A673 (cell line): ENCODE results near the gene GSTT4. TPM values are rescaled to one million over a fixed set of nuclear protein-coding genes. Genes with fewer than 3 reads are reported as not detected.
"Not testable (repeated sequence)": the region's sequence is repeated elsewhere in the genome, so short reads cannot be mapped to it uniquely, and the experiment has no call there.

Experiments
- BruUV-seq: library from RNA; stranded (reverse); fragments of 400-500 nt; replicated peaks from 2 replicates; lab custom pipeline; 2021; lab: Mats Ljungman, UMichigan
- CTCF ChIA-PET: fragments of 300-600 bp; sonication (Branson Sonifier 250); formaldehyde crosslinking; loops from one replicate; lab custom pipeline; 2022; ENCODE audit warnings: antibody characterized with exemption; lab: Charles Lee
- POLR2A ChIA-PET: fragments of 300-600 bp; sonication (Branson Sonifier 250); formaldehyde crosslinking; loops from one replicate; lab custom pipeline; 2022; ENCODE audit warnings: antibody characterized with exemption; ENCODE audit not compliant: low non-redundant PET; lab: Charles Lee
- DNase-seq: peaks from one replicate; pipeline ENCODE4 v3.0.0-alpha.2; 2015; ENCODE audit warnings: low spot score
- H3K27ac ChIP-seq: fragments of 200-600 bp; sonication (generic); 2 replicates; pipeline ENCODE4 v1.5.1; 2016; ENCODE audit warnings: mixed run types, low read depth, mild to moderate bottlenecking, mixed read lengths, antibody characterized with exemption, low read length; ENCODE audit not compliant: poor library complexity, severe bottlenecking
- H3K27me3 ChIP-seq: fragments of 200-600 bp; sonication (generic); replicated peaks from 2 replicates; pipeline ENCODE4 v1.6.1; 2017; ENCODE audit warnings: mixed run types, low read depth, mild to moderate bottlenecking, mixed read lengths, antibody characterized with exemption, low read length; ENCODE audit not compliant: insufficient read depth, poor library complexity
- H3K36me3 ChIP-seq: fragments of 200-600 bp; sonication (generic); 2 replicates; pipeline ENCODE4 v1.6.1; 2016; ENCODE audit warnings: mixed run types, mild to moderate bottlenecking, mixed read lengths, antibody characterized with exemption, low read length; ENCODE audit not compliant: insufficient read depth, poor library complexity, severe bottlenecking
- H3K4me1 ChIP-seq: fragments of 200-600 bp; sonication (generic); 2 replicates; pipeline ENCODE4 v1.6.1; 2017; ENCODE audit warnings: mixed run types, mild to moderate bottlenecking, mixed read lengths, antibody characterized with exemption, low read length; ENCODE audit not compliant: insufficient read depth, poor library complexity, severe bottlenecking
- H3K4me3 ChIP-seq: fragments of 200-600 bp; sonication (generic); 2 replicates; pipeline ENCODE4 v1.5.1; 2016; ENCODE audit warnings: low read depth, mixed run types, mild to moderate bottlenecking, mixed read lengths, low read length; ENCODE audit not compliant: poor library complexity, severe bottlenecking
- H3K9me3 ChIP-seq: fragments of 200-600 bp; sonication (generic); 2 replicates; pipeline ENCODE4 v1.6.1; 2016; ENCODE audit warnings: mixed run types, low read depth, mild to moderate bottlenecking, mixed read lengths, antibody characterized with exemption, low read length; ENCODE audit not compliant: poor library complexity, severe bottlenecking
- intact Hi-C: fragments of 100-400 bp; cut with micrococcal nuclease; formaldehyde crosslinking; loops from one replicate; pipeline ENCODE4 v1.10.0; 2022; ENCODE audit not compliant: unreplicated experiment
- total RNA-seq: library from RNA; stranded (reverse); gene quantifications from 2 replicates; pipeline ENCODE4 v1.2.3, GENCODE V29; 2021

GSTT4 gene
- total RNA-seq, 1 experiment from 2014 or later, result not detected

GRCh38 chr22:23951383-23951782 lies 53.9 kb downstream of the GSTT4 start:
- H3K9me3 ChIP-seq, POLR2A ChIA-PET, H3K27ac ChIP-seq, DNase-seq, H3K4me1 ChIP-seq, BruUV-seq, H3K27me3 ChIP-seq, H3K4me3 ChIP-seq, H3K36me3 ChIP-seq, CTCF ChIA-PET: not testable (repeated sequence)
- intact Hi-C loops, result loop anchor here (10.0 kb wide), 1 partner anchor 223 kb away; no protein-coding TSS in a partner anchor

- H3K27ac ChIP-seq, H3K9me3 ChIP-seq, BruUV-seq, H3K27me3 ChIP-seq, CTCF ChIA-PET, DNase-seq, H3K36me3 ChIP-seq, H3K4me1 ChIP-seq, H3K4me3 ChIP-seq, POLR2A ChIA-PET: not testable (repeated sequence)
- intact Hi-C loops, result loop anchor here (10.0 kb wide), 1 partner anchor 225 kb away; no protein-coding TSS in a partner anchor
These were observed 55.5 kb downstream of the GSTT4 start for GRCh38 chr22:23949764-23950163.

Other genes with a start within 250 kb of the GSTT4 start
- 2.0 and 2.2 TPM in 2 replicates for gene C22orf15, start 242.5 kb downstream of the GSTT4 start, total RNA-seq
- gene CHCHD10, start 237.5 kb downstream of the GSTT4 start, total RNA-seq, result 117 and 128 TPM in 2 replicates
- 5.1 and 6.8 TPM in 2 replicates for gene MMP11, start 232.6 kb downstream of the GSTT4 start, total RNA-seq
- 172 and 176 TPM in 2 replicates for gene SMARCB1, start 218.5 kb downstream of the GSTT4 start, total RNA-seq
- gene DERL3, start 166.4 kb downstream of the GSTT4 start, total RNA-seq, result 1.5 and 2.0 TPM in 2 replicates
- 4.9 and 6.2 TPM in 2 replicates for gene SLC2A11, start 147.6 kb downstream of the GSTT4 start, total RNA-seq
- 802 and 864 TPM in 2 replicates for gene MIF, start 111.1 kb downstream of the GSTT4 start, total RNA-seq
- 0.54 and 0.76 TPM in 2 replicates for gene GSTT2B, start 44.3 kb downstream of the GSTT4 start, total RNA-seq
- not detected in 2 replicates for gene DDTL, start 38.6 kb downstream of the GSTT4 start, total RNA-seq
- gene DDT, start 31.0 kb downstream of the GSTT4 start, total RNA-seq, result 102 and 108 TPM in 2 replicates
- not detected in 2 replicates for gene GSTT2, start 25.3 kb downstream of the GSTT4 start, total RNA-seq
- 73.9 and 83.0 TPM in 2 replicates for gene CABIN1, start 5.9 kb upstream of the GSTT4 start, total RNA-seq
- 0.94 and 1.3 TPM in 2 replicates for gene SUSD2, start 176.0 kb upstream of the GSTT4 start, total RNA-seq
- gene GGT5, start 239.6 kb upstream of the GSTT4 start, total RNA-seq, result not detected in 2 replicates